ENCODE data around the gene KCTD7.
"Not testable (repeated sequence)": the region's sequence is repeated elsewhere in the genome, so short reads cannot be mapped to it uniquely, and the experiment has no call there.

GRCh38 chr7:66651026-66651425 is 22.3 kb downstream of the KCTD7 start:
- TF ChIP-seq CTCF (optimal IDR thresholded peaks at IDR 0.05 in 1 of 3, IDR thresholded peaks at IDR 0.05 in 1 of 3, conservative IDR thresholded peaks at IDR 0.05 in 1 of 3; ENCODE audit: extremely low read depth in 1 of 3, insufficient read depth in 2 of 3, low read length in 3 of 3); EZH2 (IDR thresholded peaks at IDR 0.05; ENCODE audit: low read length): not testable (repeated sequence)
